ENCODE measurements around the gene SYAP1. TPM values are rescaled to one million over a fixed set of nuclear protein-coding genes. Genes with fewer than 3 reads are reported as not detected.

The SYAP1 gene
- total and polyA plus RNA-seq, 2 experiments from 2014 or later: 18.0 to 48.3 TPM

DNA sequence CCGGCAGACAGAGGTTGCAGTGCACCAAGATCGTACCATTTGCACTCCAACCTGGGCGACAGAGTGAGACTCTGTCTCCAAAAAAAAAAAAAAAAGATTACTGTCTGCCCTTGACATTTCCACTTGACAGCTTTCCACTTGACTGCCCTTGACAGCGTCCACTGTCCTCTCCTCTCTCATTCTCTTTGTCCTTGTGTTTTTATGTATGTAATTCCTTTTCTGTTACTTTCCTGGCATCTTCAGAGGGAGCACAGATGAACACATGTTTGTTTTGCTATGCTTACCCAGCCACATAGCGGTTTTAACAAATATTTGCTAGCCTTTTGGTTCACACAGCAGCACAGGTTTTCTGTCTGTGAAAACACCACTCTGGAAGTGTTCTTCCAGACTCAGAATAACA is 26.2 kb downstream of the SYAP1 start:
- Histone ChIP-seq H3K4me1 (ENCODE audit: insufficient read depth) (no peaks in the 10 kb centered on the region), H3K79me2 (replicated peaks; ENCODE audit: insufficient read depth) (no peaks in the 10 kb centered on the region), H3K27me3 (ENCODE audit: insufficient read depth) (no peaks in the 10 kb centered on the region), H4K20me1 (replicated peaks; ENCODE audit: insufficient read depth) (no peaks in the 10 kb centered on the region), H3K4me3 (no peak overlapping the region), H3K9me2 (ENCODE audit: insufficient read depth) (no peaks in the 10 kb centered on the region), H3F3A (replicated peaks; ENCODE audit: low read depth) (no peaks in the 10 kb centered on the region), H3K4me2 (no peak overlapping the region), H3K27ac (ENCODE audit: low read depth) (no peak overlapping the region), H2AFZ (no peak overlapping the region), H3K36me3 (ENCODE audit: insufficient read depth) (peaks cover 9% of the 10 kb centered on the region; the same call in 1 of the 2 replicates)
- H3K27ac Mint-ChIP-seq: no peak overlapping the region
- ATAC-seq (no peak), DNase-seq (ENCODE audit: low spot score) (no peak)
- TF ChIP-seq CREB1 (CRISPR knock-in tag; IDR thresholded peaks at IDR 0.05; ENCODE audit: low read depth) (no peak), POLR2AphosphoS5 (IDR thresholded peaks at IDR 0.05; ENCODE audit: low read depth) (no peak), ZNF462 (CRISPR knock-in tag; IDR thresholded peaks at IDR 0.05) (no peak), ZNF331 (CRISPR knock-in tag; IDR thresholded peaks at IDR 0.05; ENCODE audit: low read depth) (no peak), NANOG (IDR thresholded peaks at IDR 0.05; ENCODE audit: borderline replicate concordance) (no peak), EZH2 (IDR thresholded peaks at IDR 0.05; ENCODE audit: low read depth, unreplicated experiment) (no peak), STAT1 (IDR thresholded peaks at IDR 0.05; ENCODE audit: unreplicated experiment) (no peak), JUNB (IDR thresholded peaks at IDR 0.05; ENCODE audit: unreplicated experiment) (no peak), EZH2phosphoT487 (IDR thresholded peaks at IDR 0.05; ENCODE audit: unreplicated experiment) (no peak), ZNF114 (CRISPR knock-in tag; IDR thresholded peaks at IDR 0.05) (no peak), ETS1 (IDR thresholded peaks at IDR 0.05) (no peak)
- TF ChIP-seq, protein P1, sequence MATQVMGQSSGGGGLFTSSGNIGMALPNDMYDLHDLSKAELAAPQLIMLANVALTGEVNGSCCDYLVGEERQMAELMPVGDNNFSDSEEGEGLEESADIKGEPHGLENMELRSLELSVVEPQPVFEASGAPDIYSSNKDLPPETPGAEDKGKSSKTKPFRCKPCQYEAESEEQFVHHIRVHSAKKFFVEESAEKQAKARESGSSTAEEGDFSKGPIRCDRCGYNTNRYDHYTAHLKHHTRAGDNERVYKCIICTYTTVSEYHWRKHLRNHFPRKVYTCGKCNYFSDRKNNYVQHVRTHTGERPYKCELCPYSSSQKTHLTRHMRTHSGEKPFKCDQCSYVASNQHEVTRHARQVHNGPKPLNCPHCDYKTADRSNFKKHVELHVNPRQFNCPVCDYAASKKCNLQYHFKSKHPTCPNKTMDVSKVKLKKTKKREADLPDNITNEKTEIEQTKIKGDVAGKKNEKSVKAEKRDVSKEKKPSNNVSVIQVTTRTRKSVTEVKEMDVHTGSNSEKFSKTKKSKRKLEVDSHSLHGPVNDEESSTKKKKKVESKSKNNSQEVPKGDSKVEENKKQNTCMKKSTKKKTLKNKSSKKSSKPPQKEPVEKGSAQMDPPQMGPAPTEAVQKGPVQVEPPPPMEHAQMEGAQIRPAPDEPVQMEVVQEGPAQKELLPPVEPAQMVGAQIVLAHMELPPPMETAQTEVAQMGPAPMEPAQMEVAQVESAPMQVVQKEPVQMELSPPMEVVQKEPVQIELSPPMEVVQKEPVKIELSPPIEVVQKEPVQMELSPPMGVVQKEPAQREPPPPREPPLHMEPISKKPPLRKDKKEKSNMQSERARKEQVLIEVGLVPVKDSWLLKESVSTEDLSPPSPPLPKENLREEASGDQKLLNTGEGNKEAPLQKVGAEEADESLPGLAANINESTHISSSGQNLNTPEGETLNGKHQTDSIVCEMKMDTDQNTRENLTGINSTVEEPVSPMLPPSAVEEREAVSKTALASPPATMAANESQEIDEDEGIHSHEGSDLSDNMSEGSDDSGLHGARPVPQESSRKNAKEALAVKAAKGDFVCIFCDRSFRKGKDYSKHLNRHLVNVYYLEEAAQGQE (IDR thresholded peaks at IDR 0.05; ENCODE audit: unreplicated experiment): no peak
- TF ChIP-seq, protein P2, sequence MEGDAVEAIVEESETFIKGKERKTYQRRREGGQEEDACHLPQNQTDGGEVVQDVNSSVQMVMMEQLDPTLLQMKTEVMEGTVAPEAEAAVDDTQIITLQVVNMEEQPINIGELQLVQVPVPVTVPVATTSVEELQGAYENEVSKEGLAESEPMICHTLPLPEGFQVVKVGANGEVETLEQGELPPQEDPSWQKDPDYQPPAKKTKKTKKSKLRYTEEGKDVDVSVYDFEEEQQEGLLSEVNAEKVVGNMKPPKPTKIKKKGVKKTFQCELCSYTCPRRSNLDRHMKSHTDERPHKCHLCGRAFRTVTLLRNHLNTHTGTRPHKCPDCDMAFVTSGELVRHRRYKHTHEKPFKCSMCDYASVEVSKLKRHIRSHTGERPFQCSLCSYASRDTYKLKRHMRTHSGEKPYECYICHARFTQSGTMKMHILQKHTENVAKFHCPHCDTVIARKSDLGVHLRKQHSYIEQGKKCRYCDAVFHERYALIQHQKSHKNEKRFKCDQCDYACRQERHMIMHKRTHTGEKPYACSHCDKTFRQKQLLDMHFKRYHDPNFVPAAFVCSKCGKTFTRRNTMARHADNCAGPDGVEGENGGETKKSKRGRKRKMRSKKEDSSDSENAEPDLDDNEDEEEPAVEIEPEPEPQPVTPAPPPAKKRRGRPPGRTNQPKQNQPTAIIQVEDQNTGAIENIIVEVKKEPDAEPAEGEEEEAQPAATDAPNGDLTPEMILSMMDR (conservative IDR thresholded peaks at IDR 0.05; ENCODE audit: low read depth in 2 of 2): no peak
- H3K4me3 Mint-ChIP-seq: no peak overlapping the region
- H3K36me3 Mint-ChIP-seq (ENCODE audit: low read depth): peaks cover 59% of the 10 kb centered on the region
- no peaks in the 10 kb centered on the region for H3K9me3 Mint-ChIP-seq
- H3K4me1 Mint-ChIP-seq: no peaks in the 10 kb centered on the region
- peaks cover 2% of the 10 kb centered on the region for H3K27me3 Mint-ChIP-seq (ENCODE audit: insufficient read depth, low read depth, poor library complexity)
